Tibial nerve (tissue), 4 donors: ENCODE results near the gene HRC. TPM values are rescaled to one million over a fixed set of nuclear protein-coding genes. Genes with fewer than 3 reads are reported as not detected.

Experiments
- DNase-seq, 2 donors: peaks; one replicate each; pipeline ENCODE4 v3.0.0-alpha.2; 2019; ENCODE audit warnings: low spot score in 2 of 2
- H3K27ac ChIP-seq, 4 donors: fragments of 200-600 bp; sonication (generic) in 3 of 4; one replicate each; pipeline ENCODE4 v1.5.1; 2017 to 2019; ENCODE audit warnings: mild to moderate bottlenecking in 1 of 4
- H3K27me3 ChIP-seq, 2 donors: fragments of 200-600 bp; sonication (generic) in 1 of 2; one replicate each; pipeline versions ENCODE4 v1.5.1 to v1.6.0; 2017 to 2019
- H3K36me3 ChIP-seq, 3 donors: fragments of 200-600 bp; sonication (generic); one replicate each; pipeline ENCODE4 v1.5.1; 2018 to 2019
- H3K4me1 ChIP-seq, 4 donors: fragments of 200-600 bp; sonication (generic) in 3 of 4; one replicate each; pipeline ENCODE4 v1.5.1; 2017 to 2019
- H3K4me3 ChIP-seq, 4 donors: fragments of 200-600 bp; sonication (generic) in 3 of 4; one replicate each; pipeline ENCODE4 v1.5.1; 2017 to 2019; ENCODE audit warnings: mild to moderate bottlenecking in 1 of 4, moderate library complexity in 1 of 4
- H3K9me3 ChIP-seq, 4 donors: fragments of 200-600 bp; sonication (generic) in 3 of 4; one replicate each; pipeline ENCODE4 v1.5.1; 2017 to 2019
- CTCF ChIP-seq, 5 experiments: fragments of 200-600 bp in 3 of 5; fragments of 450-650 bp in 2 of 5; sonication (generic) in 3 of 5; IDR thresholded peaks; one replicate each; pipeline ENCODE4 v1.5.1; 2016 to 2019; ENCODE audit warnings: antibody characterized with exemption in 5 of 5, mild to moderate bottlenecking in 3 of 5, moderate library complexity in 2 of 5
- EP300 ChIP-seq, 2 donors: sonication (generic); formaldehyde crosslinking; IDR thresholded peaks; one replicate each; pipeline ENCODE4 v1.6.1; 2017; ENCODE audit warnings: antibody characterized with exemption in 2 of 2, mild to moderate bottlenecking in 1 of 2
- POLR2A ChIP-seq, 2 donors: fragments of 450-650 bp; IDR thresholded peaks; one replicate each; pipeline ENCODE4 v1.6.1; 2017; ENCODE audit warnings: antibody characterized with exemption in 2 of 2, mild to moderate bottlenecking in 2 of 2, moderate library complexity in 2 of 2
- WGBS, 2 donors: methylation state at CpG; one replicate each; pipeline ENCODE4 v1.1.5; 2018; 5-methylcytosine and 5-hydroxymethylcytosine counted together
- total RNA-seq, 4 donors: library from RNA; depleted of rRNA; stranded (reverse); fragments of >200 nt; gene quantifications; one replicate each; pipeline ENCODE4 v1.1.0, GENCODE V29; 2016

Gene HRC
- total RNA-seq, result 1 to 10 TPM in 3 of 4 donors, under 1 TPM in 1; 0.60 to 4.3 (median 2.6) TPM

- H3K27me3 ChIP-seq, result peaks cover 0 to 30% of the 10 kb centered on the region in 2 donors
- WGBS, 2 donors, result 30 to 47% methylated on average over 19 of the region's 19 CpGs
- no peak within 1 kb of the TSS for H3K4me3 ChIP-seq
- peaks cover 0 to 36% (median 19%) of the 10 kb centered on the region in 4 donors for H3K4me1 ChIP-seq
- H3K36me3 ChIP-seq, result no peaks in the 10 kb centered on the region
- H3K9me3 ChIP-seq, result no peaks in the 10 kb centered on the region
- DNase-seq, result no peak
- TF ChIP-seq CTCF (IDR thresholded peaks at IDR 0.05) (no peak), POLR2A (IDR thresholded peaks at IDR 0.05) (no peak), EP300 (IDR thresholded peaks at IDR 0.05) (no peak)
- H3K27ac ChIP-seq, result peak within 1 kb of the TSS in 1 of 4 donors; percentile 26
Measured at GRCh38 chr19:49155005-49155819, at the start of gene HRC. Gene HRC, minus strand, starts transcription at chr19:49155396. Its CDS starts 159 bp downstream, at chr19:49155237.

- no peak for TF ChIP-seq CTCF (IDR thresholded peaks at IDR 0.05)
- no peak for TF ChIP-seq POLR2A (IDR thresholded peaks at IDR 0.05)
- no peak for TF ChIP-seq EP300 (IDR thresholded peaks at IDR 0.05)
- H3K27ac ChIP-seq, result no peak overlapping the region
- H3K36me3 ChIP-seq, result peaks cover 0 to 37% (median 0%) of the 10 kb centered on the region in 3 donors
- WGBS, 2 donors, result 86 to 87% methylated on average over 7 of the region's 7 CpGs
- no peaks in the 10 kb centered on the region for H3K4me1 ChIP-seq
- no peak for DNase-seq
- H3K27me3 ChIP-seq, result no peaks in the 10 kb centered on the region
- H3K9me3 ChIP-seq, result no peaks in the 10 kb centered on the region
- no peak overlapping the region for H3K4me3 ChIP-seq
Measured at GRCh38 chr19:49201042-49201441, 45.8 kb upstream of the HRC start.

- no peaks in the 10 kb centered on the region for H3K27me3 ChIP-seq
- no peak overlapping the region for H3K27ac ChIP-seq
- TF ChIP-seq CTCF (IDR thresholded peaks at IDR 0.05) (no peak), EP300 (IDR thresholded peaks at IDR 0.05) (no peak), POLR2A (IDR thresholded peaks at IDR 0.05) (no peak)
- no peak overlapping the region for H3K4me3 ChIP-seq
- H3K4me1 ChIP-seq, result no peaks in the 10 kb centered on the region
- no peaks in the 10 kb centered on the region for H3K9me3 ChIP-seq
- peaks cover 0 to 37% (median 0%) of the 10 kb centered on the region in 3 donors for H3K36me3 ChIP-seq
- DNase-seq, result no peak
- WGBS, 2 donors, result 86 to 89% methylated on average over 29 of the region's 29 CpGs
Measured at GRCh38 chr19:49200238-49200862, 45.2 kb upstream of the HRC start.

- H3K4me3 ChIP-seq, result no peak overlapping the region
- TF ChIP-seq POLR2A (IDR thresholded peaks at IDR 0.05) (no peak), EP300 (IDR thresholded peaks at IDR 0.05) (no peak), CTCF (IDR thresholded peaks at IDR 0.05) (no peak)
- H3K4me1 ChIP-seq, result no peaks in the 10 kb centered on the region
- 69 to 80% methylated on average over 31 to 32 of the region's 40 CpGs for whole genome bisulfite sequencing, 2 donors
- no peak for DNase-seq
- H3K36me3 ChIP-seq, result peaks cover 0 to 34% (median 0%) of the 10 kb centered on the region in 3 donors
- no peaks in the 10 kb centered on the region for H3K9me3 ChIP-seq
- no peak overlapping the region for H3K27ac ChIP-seq
- no peaks in the 10 kb centered on the region for H3K27me3 ChIP-seq
Measured at GRCh38 chr19:49196527-49197240, 41.5 kb upstream of the HRC start.
